GM18508 (cell line): ENCODE data around the gene KIF2A.

Source experiments
- ATAC-seq: cut with Tn5 transposase; IDR thresholded peaks from one replicate; pipeline ENCODE4 v1.9.1; 2021; ENCODE audit warnings: moderate number of reproducible peaks; ENCODE audit not compliant: insufficient read depth, unreplicated experiment

Gene KIF2A

GRCh38 chr5:62371409-62371808 lies 65.4 kb downstream of the KIF2A start:
- no peak for ATAC-seq

DNA sequence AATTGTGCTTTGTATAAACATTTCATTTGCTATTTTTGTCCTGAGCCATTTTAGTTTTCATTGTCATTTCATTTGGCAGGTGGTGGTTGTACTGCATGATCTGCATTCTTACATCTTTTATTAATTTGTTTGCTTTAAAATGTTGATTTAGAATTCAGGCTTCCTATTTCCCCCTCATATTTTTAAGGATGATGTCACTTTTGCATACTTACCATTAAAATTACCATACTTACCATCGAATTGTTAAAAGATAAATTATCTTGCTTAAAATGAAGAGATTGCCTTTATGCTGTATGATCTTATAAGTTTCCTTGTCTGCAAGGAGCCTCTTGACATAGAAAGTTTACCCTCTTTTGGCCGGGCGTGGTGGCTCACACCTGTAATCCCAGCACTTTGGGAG lies 66.6 kb downstream of the KIF2A start:
- ATAC-seq: no peak

GRCh38 chr5:62373382-62373781 lies 67.4 kb downstream of the KIF2A start:
- ATAC-seq: no peak

DNA sequence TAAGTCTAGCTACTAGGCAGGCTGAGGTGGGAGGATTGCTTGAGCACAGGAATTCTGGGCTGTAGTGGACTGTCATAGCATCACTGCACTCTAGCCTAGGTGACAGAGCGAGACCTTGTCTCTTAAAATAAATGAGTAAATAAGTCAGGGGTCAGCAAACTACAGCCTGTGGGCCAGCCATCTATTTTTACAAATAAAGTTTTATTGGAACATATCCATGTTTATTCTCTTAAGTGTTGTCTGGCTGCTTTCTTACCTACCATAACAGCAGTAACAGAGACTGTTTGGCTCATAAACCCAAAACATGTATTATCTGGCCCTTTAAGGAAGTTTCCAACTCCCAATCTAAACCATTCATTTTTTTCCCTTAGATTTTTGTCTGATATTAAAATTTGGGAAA lies 68.1 kb downstream of the KIF2A start:
- ATAC-seq: no peak

DNA sequence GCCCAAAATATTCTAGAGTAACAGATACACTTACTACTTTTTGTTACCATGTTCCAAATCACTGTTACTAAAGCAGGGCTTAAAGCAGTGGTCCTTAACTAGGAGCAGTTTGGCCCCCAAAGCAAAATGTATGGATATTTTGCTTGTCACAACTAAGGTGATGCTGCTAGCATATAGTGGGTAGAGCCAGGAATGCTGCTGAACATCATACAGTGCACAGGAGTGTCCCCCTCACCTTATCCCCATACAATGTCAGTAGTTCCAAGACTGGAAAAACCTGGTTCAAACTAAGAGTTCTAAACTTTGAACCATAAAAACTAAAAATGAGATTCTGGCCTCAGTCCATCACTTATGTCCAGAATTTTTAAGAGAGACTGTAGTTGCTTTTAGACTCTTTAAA lies 69.6 kb downstream of the KIF2A start:
- no peak for ATAC-seq

- ATAC-seq: no peak
These were observed 70.1 kb downstream of the KIF2A start for GRCh38 chr5:62376064-62376463.

GRCh38 chr5:62385131-62385530 lies 79.1 kb downstream of the KIF2A start:
- ATAC-seq: no peak

GRCh38 chr5:62385816-62386400 lies 79.9 kb downstream of the KIF2A start:
- ATAC-seq: no peak

DNA sequence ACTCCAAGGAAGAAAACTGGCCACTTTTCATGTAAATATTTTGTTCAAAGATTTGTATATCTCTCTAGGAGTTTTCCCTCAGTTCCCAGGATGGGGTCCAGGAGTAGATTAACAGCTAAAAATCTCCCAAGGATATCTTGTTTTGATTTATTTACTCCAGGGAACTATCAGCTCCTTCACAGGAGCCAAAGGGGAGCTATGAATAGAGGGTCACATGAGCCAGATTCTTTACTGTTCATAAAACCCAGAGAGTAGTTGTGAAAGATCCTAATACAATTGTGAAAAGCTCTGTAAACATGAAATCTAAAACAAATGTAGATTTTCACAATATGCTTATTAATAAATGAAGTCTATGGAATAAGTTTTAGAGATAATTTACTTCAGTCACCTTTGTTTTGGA lies 80.8 kb downstream of the KIF2A start:
- no peak for ATAC-seq

DNA sequence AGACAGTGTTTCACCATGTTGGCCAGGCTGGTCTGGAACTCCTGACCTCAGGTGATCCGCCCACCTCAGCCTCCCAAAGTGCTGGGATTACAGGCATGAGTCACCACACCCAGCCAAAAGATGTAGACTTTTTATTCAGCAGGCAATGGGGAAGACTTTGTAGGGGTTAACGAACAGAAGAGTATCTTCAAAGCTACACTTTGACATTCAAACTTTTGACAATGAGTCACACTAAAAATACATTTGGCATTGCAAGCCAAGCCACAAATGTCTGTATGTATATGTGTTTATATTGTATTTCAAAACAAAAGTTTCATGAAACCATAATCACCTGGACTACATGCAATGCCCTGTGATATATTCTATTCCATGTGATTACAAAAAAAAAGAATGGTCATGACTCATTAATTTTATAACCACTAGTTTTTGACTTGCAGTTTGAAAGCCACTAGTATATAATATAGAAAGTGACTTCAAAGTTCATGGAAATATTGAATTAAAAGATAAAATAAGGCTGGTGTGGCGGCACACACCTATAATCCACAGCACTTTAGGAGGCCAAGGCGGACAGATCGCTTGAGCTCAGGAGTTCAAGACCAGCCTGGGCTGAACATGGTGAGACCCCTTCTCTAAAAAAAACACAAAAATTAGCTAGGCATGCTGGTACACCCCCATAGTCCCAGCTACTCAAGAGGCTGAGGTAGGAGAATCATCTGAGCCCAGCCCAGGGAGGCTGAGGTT lies 89.4 kb downstream of the KIF2A start:
- ATAC-seq: no peak

- ATAC-seq: peak; percentile 94
These were observed 97.6 kb downstream of the KIF2A start, which contains the start of gene DIMT1 for GRCh38 chr5:62403411-62404250. Gene DIMT1, minus strand, starts transcription at chr5:62403905. Its CDS starts 133 bp downstream, at chr5:62403772.

- peak; percentile 96 for ATAC-seq
These were observed 106.7 kb downstream of the KIF2A start, which contains the start of gene IPO11 for GRCh38 chr5:62412549-62413329. Gene IPO11, plus strand, starts transcription at chr5:62412763. Its CDS starts 24,517 bp downstream, at chr5:62437280.

GRCh38 chr5:62413711-62414110 lies 107.7 kb downstream of the KIF2A start:
- no peak for ATAC-seq

- no peak for ATAC-seq
These were observed 112.6 kb downstream of the KIF2A start for GRCh38 chr5:62418462-62419076.

DNA sequence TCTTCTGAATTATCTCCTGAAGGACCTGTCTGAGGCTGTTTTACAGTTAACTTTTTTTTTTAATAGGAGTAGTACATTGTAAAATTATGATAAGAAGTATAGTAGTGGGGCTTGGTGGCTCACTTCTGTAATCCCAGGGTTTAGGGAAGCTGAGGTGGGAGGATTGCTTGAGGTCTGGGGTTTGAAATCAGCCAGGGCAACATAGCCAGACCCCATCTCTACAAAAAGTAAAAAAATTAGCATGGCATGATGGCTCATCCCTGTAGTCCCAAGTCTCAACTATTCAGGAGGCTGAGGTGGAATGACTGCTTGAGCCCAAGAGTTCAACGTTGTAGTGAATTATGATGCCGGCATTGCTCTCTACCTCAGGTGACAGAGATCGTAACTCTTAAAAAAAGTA lies 113.6 kb downstream of the KIF2A start:
- no peak for ATAC-seq

DNA sequence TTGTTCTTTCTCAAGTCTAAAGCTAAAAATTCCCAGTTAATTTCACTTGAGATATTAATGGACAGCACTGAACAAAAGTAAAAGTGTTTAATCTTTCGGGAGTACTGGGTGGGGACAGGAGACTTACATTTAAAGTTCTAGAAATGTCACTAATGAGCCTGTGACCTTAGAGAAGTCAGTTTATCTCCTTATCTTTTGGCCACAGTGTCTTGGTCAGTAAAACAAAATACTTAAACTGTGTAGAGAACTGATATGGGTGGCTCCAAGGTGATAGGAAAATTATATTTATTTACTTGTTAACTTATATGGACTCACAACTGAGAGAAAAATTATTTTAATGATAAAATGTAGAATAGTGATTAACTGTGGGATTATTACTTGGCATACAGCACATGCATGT lies 115.4 kb downstream of the KIF2A start:
- no peak for ATAC-seq

GRCh38 chr5:62424763-62425162 lies 118.8 kb downstream of the KIF2A start:
- ATAC-seq: no peak

DNA sequence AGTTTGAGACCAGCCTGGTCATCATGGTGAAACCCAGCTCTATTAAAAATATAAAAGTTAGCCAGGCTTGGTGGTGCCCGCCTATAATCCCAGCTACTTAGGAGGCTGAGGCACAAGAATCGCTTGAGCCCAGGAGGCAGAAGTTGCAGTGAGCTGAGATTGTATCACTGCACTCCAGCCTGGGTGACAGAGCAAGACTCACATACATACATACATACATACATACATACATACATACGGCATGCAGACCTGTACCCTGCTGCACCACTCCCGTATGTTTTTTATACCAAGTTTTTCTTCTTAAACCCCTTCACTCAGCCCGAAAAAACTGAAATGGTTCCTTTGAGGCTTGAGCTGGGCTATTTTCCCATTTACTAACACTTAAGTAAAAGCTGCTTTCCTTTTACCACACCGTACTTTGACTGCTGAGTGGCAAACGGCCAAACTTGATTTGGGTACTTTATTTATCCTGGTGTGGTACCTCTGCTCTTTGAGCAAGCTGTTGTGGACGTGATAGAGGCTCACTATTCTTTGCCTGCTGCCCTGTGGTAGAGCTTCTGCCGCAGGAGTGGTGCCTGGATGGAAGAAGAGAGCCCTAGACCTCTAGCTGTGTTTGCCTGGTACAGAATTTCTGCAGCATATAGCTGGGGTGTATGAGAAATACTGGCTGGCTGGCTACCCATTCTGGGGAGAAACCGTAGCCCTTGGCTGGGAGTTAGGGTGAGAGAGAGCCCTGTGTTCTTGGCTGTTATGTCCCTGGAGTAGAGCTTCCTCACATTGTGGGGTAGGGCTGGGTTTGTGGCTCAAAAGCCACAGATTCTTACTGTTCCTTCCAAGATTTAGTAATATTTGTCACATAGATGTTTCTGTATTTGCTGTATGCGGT lies 126.0 kb downstream of the KIF2A start:
- no peak for ATAC-seq

GRCh38 chr5:62432621-62433064 lies 126.6 kb downstream of the KIF2A start:
- ATAC-seq: no peak
